Measurements from ENCODE around the gene ITFG2.
"Not testable (repeated sequence)": the region's sequence is repeated elsewhere in the genome, so short reads cannot be mapped to it uniquely, and the experiment has no call there.

DNA sequence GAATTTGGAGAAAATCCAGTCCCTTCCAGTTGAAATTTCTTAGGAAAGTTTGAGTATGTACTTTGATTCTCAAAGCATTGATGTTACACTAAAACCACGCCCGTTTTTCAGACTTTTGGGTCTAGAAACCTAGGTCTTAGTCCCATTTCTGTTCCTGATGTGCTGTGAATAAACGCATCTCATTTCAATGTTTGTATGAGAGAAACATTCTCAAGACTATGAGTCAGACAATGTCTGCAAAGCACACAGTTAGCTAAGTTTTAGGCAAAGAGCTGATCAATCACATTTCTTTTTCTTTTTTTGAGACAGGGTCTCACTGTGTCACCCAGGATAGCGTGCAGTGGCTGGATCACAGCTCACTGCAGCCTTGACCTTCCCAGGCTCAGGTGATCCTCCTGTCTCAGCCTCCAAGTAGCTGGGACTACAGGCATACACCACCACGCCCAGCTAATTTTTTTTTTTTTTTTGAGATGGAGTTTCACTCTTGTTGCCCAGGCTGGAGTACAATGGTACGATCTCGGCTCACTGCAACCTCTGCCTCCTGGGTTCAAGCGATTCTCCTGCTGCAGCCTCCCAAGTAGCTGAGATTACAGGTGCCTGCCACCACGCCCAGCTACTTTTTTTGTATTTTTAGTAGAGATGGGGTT lies 56.6 kb downstream of the ITFG2 start:
- TF ChIP-seq EZH2 (IDR thresholded peaks at IDR 0.05; ENCODE audit: low read length); CTCF (optimal IDR thresholded peaks at IDR 0.05 in 1 of 3, IDR thresholded peaks at IDR 0.05 in 1 of 3, conservative IDR thresholded peaks at IDR 0.05 in 1 of 3; ENCODE audit: extremely low read depth in 1 of 3, insufficient read depth in 2 of 3, low read length in 3 of 3): not testable (repeated sequence)
